OCI-LY3 (cell line): Measurements from ENCODE around the gene ITGA2.

Experiments
- CTCF ChIP-seq: fragments of 200-600, 300-600 bp; sonication (generic); IDR thresholded peaks from 2 replicates; pipeline ENCODE4 v1.5.1; 2014; ENCODE audit warnings: antibody characterized with exemption, low read length, low read depth
- EZH2phosphoT487 ChIP-seq: fragments of 200-600 bp; shearing (Covaris generic); IDR thresholded peaks from 2 replicates; pipeline ENCODE4 v1.6.1; 2018; ENCODE audit warnings: antibody characterized with exemption, mixed run types, low read depth

GRCh38 chr5:52964138-52964537 is 25.0 kb upstream of the ITGA2 start:
- TF ChIP-seq CTCF (peak; percentile 29; the same call in 1 of the 2 replicates), EZH2phosphoT487 (no peak)
